K562 (cell line): Measurements from ENCODE around the gene QSOX2. TPM values are rescaled to one million over a fixed set of nuclear protein-coding genes. Genes with fewer than 3 reads are reported as not detected.
A peak's percentile ranks its signal among the peaks of the same experiment; 100 is the strongest.

Source experiments
- ATAC-seq: fragments of 200-7000 bp; cut with Tn5 transposase; 3 replicates; pipeline ENCODE4 v1.9.1; 2020; ENCODE audit warnings: moderate library complexity
- BruUV-seq: library from RNA; stranded (reverse); fragments of 400-500 nt; replicated peaks from 2 replicates; lab custom pipeline; 2021; lab: Mats Ljungman, UMichigan
- CTCF ChIA-PET: fragments of 300-600 bp; formaldehyde crosslinking; extraction: SDS; loops from one replicate; lab custom pipeline; 2021; ENCODE audit warnings: low intra/inter-chr PET ratio; lab: Yijun Ruan, JAX
- POLR2A ChIA-PET: fragments of 300-600, 350-650 bp; sonication (Branson Sonifier 250); formaldehyde crosslinking; extraction: SDS; loops from one replicate; lab custom pipeline; 2021; ENCODE audit warnings: antibody characterized with exemption, inconsistent platforms; lab: Yijun Ruan, JAX
- DNase-seq, 4 experiments: peaks; one replicate each; pipeline versions ENCODE4 v3.0.0 to v3.0.0-alpha.2; 2011 to 2018; ENCODE audit warnings: low spot score in 3 of 4, mixed read lengths in 3 of 4; ENCODE audit errors: extremely low read depth in 1 of 4
- FAIRE-seq: peaks from 2 replicates; lab custom pipeline; 2011; peaks lifted over from hg19 to GRCh38; lab: Jason Lieb, UNC
- H2AFZ ChIP-seq: 2 replicates; pipeline ENCODE4 v1.6.0; 2011; ENCODE audit warnings: low read depth, low read length, control low read depth, inconsistent platforms
- H3K27ac ChIP-seq: fragments of 200-600 bp; 3 replicates; pipeline ENCODE4 v1.8.0; 2011; ENCODE audit warnings: low read depth, mild to moderate bottlenecking, control low read depth, inconsistent platforms, low read length, moderate library complexity, mixed read lengths; ENCODE audit errors: extremely low read depth
- H3K27me3 ChIP-seq, 2 experiments: fragments of 300-600 bp in 1 of 2; 2 replicates in 1 of 2; 3 replicates in 1 of 2; pipeline versions ENCODE4 v1.6.0 to v1.8.0; 2011; ENCODE audit warnings: inconsistent platforms in 2 of 2, low read length in 2 of 2, mild to moderate bottlenecking in 1 of 2, mixed read lengths in 1 of 2, moderate library complexity in 1 of 2; ENCODE audit not compliant: control insufficient read depth in 2 of 2, insufficient read depth in 2 of 2
- H3K36me3 ChIP-seq: fragments of 300-600 bp; 3 replicates; pipeline ENCODE4 v1.8.0; 2011; ENCODE audit warnings: mild to moderate bottlenecking, low read length, inconsistent platforms; ENCODE audit not compliant: control insufficient read depth, insufficient read depth
- H3K4me1 ChIP-seq, 2 experiments: fragments of 200-600 bp in 1 of 2; replicated peaks in 1 of 2; 2 replicates in 1 of 2; 3 replicates in 1 of 2; pipeline versions ENCODE4 v1.5.1 to v1.8.0; 2011; ENCODE audit warnings: inconsistent platforms in 2 of 2, low read length in 2 of 2, mild to moderate bottlenecking in 1 of 2, mixed read lengths in 1 of 2, moderate library complexity in 1 of 2; ENCODE audit not compliant: control insufficient read depth in 2 of 2, insufficient read depth in 2 of 2
- H3K4me2 ChIP-seq: 2 replicates; pipeline ENCODE4 v1.6.1; 2011; ENCODE audit warnings: low read length, control low read depth, inconsistent platforms, mixed read lengths; ENCODE audit not compliant: insufficient read depth
- H3K4me3 ChIP-seq: fragments of 200-600 bp; sonication (generic), shearing (Covaris generic); 2 replicates; pipeline ENCODE4 v1.5.1; 2016; ENCODE audit warnings: control low read depth, inconsistent platforms
- H3K79me2 ChIP-seq: fragments of 200-600 bp; 3 replicates; pipeline ENCODE4 v1.8.0; 2011; ENCODE audit warnings: low read length, inconsistent platforms; ENCODE audit not compliant: control insufficient read depth, insufficient read depth
- H3K9ac ChIP-seq, 2 experiments: 2 replicates each; pipeline versions ENCODE4 v1.6.0 to v1.6.1; 2011; ENCODE audit warnings: low read depth in 2 of 2, low read length in 2 of 2, control low read depth in 1 of 2, inconsistent platforms in 1 of 2, mild to moderate bottlenecking in 1 of 2, mixed read lengths in 1 of 2; ENCODE audit not compliant: insufficient read depth in 1 of 2
- H3K9me1 ChIP-seq: one replicate; pipeline ENCODE4 v1.6.0; 2011; ENCODE audit warnings: inconsistent platforms, mild to moderate bottlenecking, low read length, moderate library complexity; ENCODE audit not compliant: control insufficient read depth, insufficient read depth
- H3K9me3 ChIP-seq: replicated peaks from 2 replicates; pipeline ENCODE4 v1.5.1; 2011; ENCODE audit warnings: low read depth, low read length, inconsistent platforms; ENCODE audit not compliant: control insufficient read depth, insufficient read depth
- H4K20me1 ChIP-seq: replicated peaks from 2 replicates; pipeline ENCODE4 v1.6.1; 2011; ENCODE audit warnings: low read length, inconsistent platforms, mixed read lengths; ENCODE audit not compliant: control insufficient read depth, insufficient read depth
- ARNT ChIP-seq, 2 experiments: fragments of 450-650 bp; IDR thresholded peaks; 2 replicates each; pipeline ENCODE4 v1.6.1; 2016; ENCODE audit warnings: mild to moderate bottlenecking in 1 of 2
- CBX2 ChIP-seq: fragments of 200-600 bp; sonication (generic); IDR thresholded peaks from one replicate; pipeline ENCODE4 v1.6.1; 2012; ENCODE audit warnings: mild to moderate bottlenecking, low read length, inconsistent platforms; ENCODE audit not compliant: insufficient read depth, poor library complexity, severe bottlenecking
- KDM4B ChIP-seq, 2 experiments: fragments of 450-650 bp in 1 of 2; sonication (generic) in 1 of 2; IDR thresholded peaks; 2 replicates each; pipeline ENCODE4 v1.6.1; 2016 to 2017; ENCODE audit warnings: borderline replicate concordance in 2 of 2, antibody characterized with exemption in 1 of 2, low read depth in 1 of 2, mild to moderate bottlenecking in 1 of 2
- POLR2G ChIP-seq: fragments of 200-400 bp; formaldehyde crosslinking; IDR thresholded peaks from 2 replicates; pipeline ENCODE4 v1.6.1; 2017; ENCODE audit warnings: low read depth, mild to moderate bottlenecking, antibody characterized with exemption, low read length, moderate library complexity
- RBM22 ChIP-seq: fragments of 200-400 bp; formaldehyde crosslinking; IDR thresholded peaks from 2 replicates; pipeline ENCODE4 v1.6.1; 2018; ENCODE audit warnings: low read length, low read depth; ENCODE audit not compliant: poor library complexity, severe bottlenecking
- ZC3H8 ChIP-seq: fragments of 450-650 bp; IDR thresholded peaks from 2 replicates; pipeline ENCODE4 v1.6.1; 2017
- WGBS: fragments of 100-300 bp; shearing (Covaris generic); methylation state at CpG from one replicate; pipeline ENCODE4 v1.1.6; 2016; ENCODE audit warnings: low coverage, mixed read lengths; ENCODE audit not compliant: insufficient coverage; ENCODE audit errors: missing lambda C conversion rate; 5-methylcytosine and 5-hydroxymethylcytosine counted together
- in situ Hi-C: fragments of 300-500 bp; cut with MboI; formaldehyde crosslinking; loops from 4 replicates; pipeline ENCODE4 v1.15.0; 2018; ENCODE audit warnings: inconsistent platforms, mixed read lengths
- intact Hi-C: fragments of 100-400 bp; cut with micrococcal nuclease; formaldehyde crosslinking; loops from 2 replicates; pipeline ENCODE4 v1.14.2; 2022
- polyA plus RNA-seq, 8 experiments: library from polyadenylated mRNA; depleted of rRNA in 4 of 8; stranded (reverse) in 5 of 8; unstranded in 3 of 8; fragments of >200 nt; fragmentation: Nextera tagmentation in 2 of 8; fragmentation: Illumina TruSeq in 1 of 8; extraction: Ambion mirVana in 2 of 8; extraction: Trizol in 1 of 8; gene quantifications; 2 replicates each; pipeline versions ENCODE4 v1.2.1 to v1.2.3, GENCODE V29; 2011 to 2014; ENCODE audit warnings: inconsistent platforms in 1 of 8, missing spikeins in 1 of 8
- total RNA-seq, 7 experiments: library from RNA; depleted of rRNA in 6 of 7; stranded (reverse); fragments of >200 nt in 6 of 7; fragmentation: Illumina TruSeq in 2 of 7; extraction: Trizol in 2 of 7; gene quantifications; 2 replicates each; pipeline versions ENCODE4 v1.2.1 to v1.2.3, GENCODE V29; 2011 to 2021; ENCODE audit warnings: low replicate concordance in 1 of 7

The QSOX2 gene
- total and polyA plus RNA-seq, 9 of the 15 experiments (the other 6 are each of a cell fraction or from before 2014, with no cell fraction given): 0.51 to 23.7 (median 12.7) TPM

DNA sequence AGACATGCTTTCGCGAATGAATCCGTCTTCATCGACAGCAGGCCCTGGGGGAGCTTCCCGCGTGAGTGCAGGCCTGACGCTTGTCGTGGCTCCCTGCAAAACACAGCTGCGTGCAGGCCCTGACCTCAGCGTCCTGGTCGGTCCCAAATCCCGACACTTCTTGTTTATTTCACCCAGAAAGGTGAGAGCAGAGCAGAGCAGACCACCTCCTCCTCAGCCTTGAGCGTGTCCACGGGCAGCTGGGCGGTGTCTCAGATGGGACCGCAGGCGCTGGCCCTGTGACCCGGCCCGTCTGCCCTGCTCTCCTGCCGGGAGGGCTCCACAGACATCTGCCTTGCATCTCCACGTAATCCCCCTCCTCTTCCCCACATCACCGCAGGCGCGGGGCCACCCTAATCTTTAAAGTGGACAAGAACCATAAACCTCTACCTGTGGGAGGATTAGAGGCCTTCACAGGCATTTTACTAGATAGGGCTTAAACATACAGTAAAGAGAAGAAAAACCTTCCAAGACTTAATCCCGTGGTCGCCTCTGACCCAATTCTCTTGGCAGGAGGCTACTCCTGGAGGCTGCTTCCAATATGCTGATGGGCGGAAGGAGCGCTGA lies 33.2 kb downstream of the QSOX2 start:
- WGBS: 89% methylated on average over 27 of the region's 28 CpGs
- H3K27ac ChIP-seq: no peak overlapping the region

More for the DNA sequence above, 33.2 kb downstream of the QSOX2 start:
- CTCF ChIA-PET: interaction anchor here (0.6 kb wide), 1 partner anchor 65 kb away, joined by 3 read pairs; no protein-coding TSS in a partner anchor
- Histone ChIP-seq H2AFZ (no peak overlapping the region), H3K4me3 (no peak overlapping the region), H3K4me2 (no peak overlapping the region), H3K9me1 (no peaks in the 10 kb centered on the region), H3K36me3 (peaks cover 90% of the 10 kb centered on the region; the same call in 2 of the 3 replicates), H3K9me3 (no peaks in the 10 kb centered on the region), H3K27me3 (no peaks in the 10 kb centered on the region), H3K9ac (no peak overlapping the region), H4K20me1 (peaks cover 9% of the 10 kb centered on the region; the same call in 1 of the 2 replicates), H3K79me2 (no peaks in the 10 kb centered on the region), H3K4me1 (peaks cover 18 to 49% of the 10 kb centered on the region in 2 experiments)
- BruUV-seq: no TSS peak
- no peak for ATAC-seq
- intact Hi-C loops (no loop called here), in situ Hi-C loops (no loop called here)
- no peak for TF ChIP-seq ARNT (IDR thresholded peaks at IDR 0.05)
- TF ChIP-seq KDM4B (IDR thresholded peaks at IDR 0.05; ENCODE audit: borderline replicate concordance in 2 of 2, low read depth in 1 of 2): no peak
- TF ChIP-seq RBM22: peak; percentile 40
- no peak for TF ChIP-seq CBX2
- peak; percentile 19; the same call in 1 of the 2 replicates for TF ChIP-seq POLR2G
- TF ChIP-seq ZC3H8: no peak
- FAIRE-seq: no peak
- DNase-seq: no peak
- POLR2A ChIA-PET: interaction anchor here (0.7 kb wide), 1 partner anchor 37 kb away, joined by 3 read pairs; no protein-coding TSS in a partner anchor
